Gastroesophageal sphincter (tissue), 3 donors: ENCODE results near the gene MDM1.

Experiments
- POLR2A ChIP-seq, 2 donors: fragments of 450-650 bp; IDR thresholded peaks; one replicate each; pipeline ENCODE4 v1.6.1; 2017; ENCODE audit warnings: antibody characterized with exemption in 2 of 2, mild to moderate bottlenecking in 2 of 2, moderate library complexity in 1 of 2
- POLR2AphosphoS5 ChIP-seq: sonication (generic); formaldehyde crosslinking; IDR thresholded peaks from one replicate; pipeline ENCODE4 v1.6.1; 2017; ENCODE audit warnings: antibody characterized with exemption
- TF ChIP-seq, protein P1 (sequence below), 4 experiments: fragments of 200-600 bp in 2 of 4; fragments of 450-650 bp in 2 of 4; sonication (generic) in 1 of 4; IDR thresholded peaks; one replicate each; pipeline ENCODE4 v1.5.1; 2017 to 2019; ENCODE audit warnings: antibody characterized with exemption in 4 of 4, mild to moderate bottlenecking in 2 of 4, moderate library complexity in 2 of 4

DNA sequence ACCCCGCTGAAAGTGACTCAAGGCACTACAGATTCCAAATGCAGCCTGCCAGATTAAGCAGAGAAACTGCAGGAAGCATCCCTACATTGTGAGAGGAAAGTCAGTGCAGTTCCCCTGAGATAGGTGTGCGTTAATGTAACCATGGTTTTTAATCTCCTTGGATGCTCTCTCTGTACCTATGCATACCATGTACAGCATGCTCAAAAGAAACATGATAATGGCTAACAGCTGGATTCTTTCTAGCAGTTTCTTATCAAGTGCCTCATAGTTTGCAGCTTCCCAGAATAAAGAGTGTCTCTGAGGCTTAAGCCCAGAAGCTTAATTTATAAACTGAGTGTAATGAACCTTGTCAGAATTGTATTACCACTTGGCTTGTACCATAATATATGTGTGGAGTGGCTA lies 17.1 kb upstream of the MDM1 start:
- TF ChIP-seq, protein P1, sequence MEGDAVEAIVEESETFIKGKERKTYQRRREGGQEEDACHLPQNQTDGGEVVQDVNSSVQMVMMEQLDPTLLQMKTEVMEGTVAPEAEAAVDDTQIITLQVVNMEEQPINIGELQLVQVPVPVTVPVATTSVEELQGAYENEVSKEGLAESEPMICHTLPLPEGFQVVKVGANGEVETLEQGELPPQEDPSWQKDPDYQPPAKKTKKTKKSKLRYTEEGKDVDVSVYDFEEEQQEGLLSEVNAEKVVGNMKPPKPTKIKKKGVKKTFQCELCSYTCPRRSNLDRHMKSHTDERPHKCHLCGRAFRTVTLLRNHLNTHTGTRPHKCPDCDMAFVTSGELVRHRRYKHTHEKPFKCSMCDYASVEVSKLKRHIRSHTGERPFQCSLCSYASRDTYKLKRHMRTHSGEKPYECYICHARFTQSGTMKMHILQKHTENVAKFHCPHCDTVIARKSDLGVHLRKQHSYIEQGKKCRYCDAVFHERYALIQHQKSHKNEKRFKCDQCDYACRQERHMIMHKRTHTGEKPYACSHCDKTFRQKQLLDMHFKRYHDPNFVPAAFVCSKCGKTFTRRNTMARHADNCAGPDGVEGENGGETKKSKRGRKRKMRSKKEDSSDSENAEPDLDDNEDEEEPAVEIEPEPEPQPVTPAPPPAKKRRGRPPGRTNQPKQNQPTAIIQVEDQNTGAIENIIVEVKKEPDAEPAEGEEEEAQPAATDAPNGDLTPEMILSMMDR (IDR thresholded peaks at IDR 0.05), result no peak
- TF ChIP-seq POLR2AphosphoS5, result no peak
- no peak for TF ChIP-seq POLR2A (IDR thresholded peaks at IDR 0.05)
